ENCODE data around the gene EPC2.
"Not testable (repeated sequence)": the region's sequence is repeated elsewhere in the genome, so short reads cannot be mapped to it uniquely, and the experiment has no call there.

Gene EPC2

GRCh38 chr2:148678302-148679179 lies 34.0 kb downstream of the EPC2 start:
- not testable (repeated sequence) for DNase-seq

- DNase-seq, result no peak
Measured at GRCh38 chr2:148680462-148680861, 35.9 kb downstream of the EPC2 start.

DNA sequence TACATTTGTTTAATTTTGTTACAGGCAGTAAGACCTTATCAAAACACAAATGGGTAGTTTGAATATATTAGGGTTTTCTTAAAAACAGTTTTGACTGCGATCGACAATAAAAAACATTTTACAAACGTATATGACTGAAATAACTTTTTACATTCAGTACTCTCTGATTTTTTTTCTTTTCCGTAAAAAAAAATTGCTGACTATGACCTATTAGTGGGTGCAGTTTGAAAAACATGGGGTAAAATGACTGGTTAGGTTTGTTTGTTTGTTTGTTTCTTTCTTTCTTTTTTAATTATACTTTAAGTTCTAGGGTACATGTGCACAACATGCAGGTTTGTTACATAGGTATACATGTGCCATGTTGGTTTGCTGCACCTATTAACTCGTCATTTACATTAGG lies 36.9 kb downstream of the EPC2 start:
- no peak for DNase-seq

DNA sequence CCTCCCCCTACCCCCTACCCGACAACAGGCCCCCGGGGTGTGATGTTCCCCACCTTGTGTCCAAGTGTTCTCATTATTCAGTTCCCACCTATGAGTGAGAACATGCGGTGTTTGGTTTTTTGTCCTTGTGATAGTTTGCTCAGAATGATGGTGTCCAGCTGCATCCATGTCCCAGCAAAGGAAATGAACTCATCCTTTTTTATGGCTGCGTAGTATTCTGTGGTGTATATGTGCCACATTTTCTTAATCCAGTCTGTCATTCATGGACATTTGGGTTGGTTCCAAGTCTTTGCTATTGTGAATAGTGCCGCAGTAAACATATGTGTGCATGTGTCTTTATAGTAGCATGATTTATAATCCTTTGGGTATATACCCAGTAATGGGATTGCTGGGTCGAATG lies 37.3 kb downstream of the EPC2 start:
- not testable (repeated sequence) for DNase-seq

- DNase-seq, result no peak
Measured at GRCh38 chr2:148684507-148684906, 40.0 kb downstream of the EPC2 start.

DNA sequence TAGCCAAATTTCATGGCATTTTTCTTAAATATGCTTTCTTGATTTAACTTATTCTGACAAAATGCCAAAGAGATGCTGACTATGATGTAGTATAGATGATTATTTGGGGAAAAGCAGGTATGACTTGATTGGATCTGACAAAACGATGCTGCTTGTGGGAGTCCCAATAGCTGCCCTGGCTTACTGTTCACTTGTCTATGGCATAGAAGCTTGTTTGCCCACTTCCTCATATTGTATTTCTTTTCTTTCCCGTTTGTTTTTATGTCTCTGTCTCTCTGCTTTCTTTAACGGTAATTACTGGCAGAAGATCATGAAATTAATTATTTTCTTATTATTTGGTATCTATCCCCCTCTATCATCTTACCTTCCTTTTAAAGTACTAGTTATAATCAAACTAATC lies 43.0 kb downstream of the EPC2 start:
- no peak for DNase-seq

DNA sequence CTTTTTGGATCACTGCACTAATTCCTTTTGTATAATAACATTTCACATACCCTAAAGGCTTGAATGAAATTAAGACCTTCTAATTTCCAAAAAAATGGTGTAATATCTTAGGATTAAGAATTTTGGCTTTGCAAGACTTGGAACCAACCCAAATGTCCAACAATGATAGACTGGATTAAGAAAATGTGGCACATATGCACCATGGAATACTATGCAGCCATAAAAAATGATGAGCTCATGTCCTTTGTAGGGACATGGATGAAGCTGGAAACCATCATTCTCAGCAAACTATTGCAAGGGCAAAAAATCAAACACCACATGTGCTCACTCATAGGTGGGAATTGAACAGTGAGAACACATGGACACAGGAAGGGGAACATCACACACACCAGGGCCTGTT lies 43.5 kb downstream of the EPC2 start:
- DNase-seq, result not testable (repeated sequence)

GRCh38 chr2:148696985-148697384 lies 52.4 kb downstream of the EPC2 start:
- DNase-seq, result no peak

DNA sequence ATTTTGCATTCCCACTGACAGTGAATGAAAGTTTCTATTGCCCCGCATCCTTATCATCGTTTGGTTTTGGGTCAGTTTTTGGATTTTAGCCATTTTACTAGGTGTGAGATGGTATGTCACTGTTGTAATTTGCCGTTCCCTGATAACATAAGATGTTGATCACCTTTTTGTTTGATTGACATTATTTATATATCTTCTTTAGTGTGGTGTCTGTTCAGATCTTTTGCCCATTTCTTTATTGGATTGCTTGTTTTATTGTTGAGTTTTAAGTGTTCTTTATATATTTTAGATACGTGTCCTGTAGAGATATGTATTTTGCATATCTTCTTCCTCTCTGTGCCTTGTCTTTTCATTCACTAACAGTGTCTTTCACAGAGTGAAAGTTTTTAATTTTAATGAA lies 55.3 kb downstream of the EPC2 start:
- no peak for DNase-seq

GRCh38 chr2:148701039-148701438 lies 56.5 kb downstream of the EPC2 start:
- no peak for DNase-seq

GRCh38 chr2:148701877-148702276 lies 57.3 kb downstream of the EPC2 start:
- DNase-seq, result no peak

DNA sequence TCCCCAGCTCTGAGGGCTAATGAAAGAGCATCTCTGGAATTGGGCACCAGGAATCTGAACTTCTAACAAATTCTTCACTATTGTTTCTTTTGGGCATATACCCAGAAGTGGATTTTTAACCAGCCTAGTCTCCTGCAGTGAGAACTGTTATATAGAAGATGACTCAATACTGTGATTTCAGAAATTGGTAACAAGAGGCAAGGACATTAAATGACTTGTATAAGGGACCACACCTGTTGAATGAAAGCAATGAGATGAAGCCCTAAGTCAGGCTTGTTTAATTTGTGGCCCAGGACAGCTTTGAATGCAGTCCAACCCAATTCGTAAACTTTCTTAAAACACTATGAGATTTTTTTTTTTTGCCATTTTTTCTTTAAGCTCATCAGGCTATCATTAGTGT lies 57.9 kb downstream of the EPC2 start:
- DNase-seq, result peak; percentile 10

DNA sequence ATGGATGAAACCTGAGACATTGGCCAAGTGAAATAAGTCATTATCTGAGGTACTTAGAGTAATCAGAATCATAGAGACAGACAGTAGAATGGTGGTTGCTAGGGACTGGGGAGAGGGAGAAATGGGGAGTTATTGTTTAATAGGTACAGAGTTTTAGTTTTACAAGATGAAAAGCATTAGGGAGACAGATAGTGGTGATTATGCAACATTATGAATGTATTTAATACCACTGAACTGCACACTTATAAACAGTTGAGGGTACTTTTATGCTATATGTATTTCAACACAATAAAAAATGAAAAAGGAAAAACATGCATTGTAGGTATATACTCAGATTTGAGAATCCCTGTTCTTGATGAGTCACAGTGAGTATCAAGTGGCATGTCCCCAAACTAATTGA lies 59.7 kb downstream of the EPC2 start:
- DNase-seq, result no peak

DNA sequence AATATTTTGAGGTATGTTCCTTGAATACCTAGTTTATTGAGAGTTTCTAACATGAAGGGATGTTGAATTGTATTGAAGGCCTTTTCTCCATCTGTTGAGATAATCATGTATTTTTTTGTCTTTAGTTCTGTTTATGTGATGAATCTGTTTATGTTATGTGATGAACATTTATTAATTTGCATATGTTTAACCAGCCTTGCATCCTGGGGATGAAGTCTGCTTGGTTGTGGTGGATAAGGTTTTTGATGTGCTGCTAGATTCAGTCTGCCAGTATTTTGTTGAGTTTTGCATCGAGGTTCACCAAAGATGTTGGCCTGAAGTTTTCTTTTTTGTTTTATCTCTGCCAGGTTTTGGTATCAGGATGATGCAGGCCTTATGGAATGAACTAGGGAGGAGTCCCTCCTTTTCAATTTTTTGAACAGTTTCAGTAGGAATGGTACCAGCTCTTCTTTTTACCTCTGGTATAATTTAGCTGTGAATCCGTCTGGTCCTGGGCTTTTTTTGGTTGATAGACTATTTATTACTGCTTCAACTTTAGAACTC lies 71.9 kb downstream of the EPC2 start:
- DNase-seq, result no peak

- DNase-seq, result no peak
Measured at GRCh38 chr2:148718039-148718438, 73.5 kb downstream of the EPC2 start.

GRCh38 chr2:148719195-148719749 lies 74.7 kb downstream of the EPC2 start:
- no peak for DNase-seq

GRCh38 chr2:148719941-148720436 lies 75.4 kb downstream of the EPC2 start:
- no peak for DNase-seq

DNA sequence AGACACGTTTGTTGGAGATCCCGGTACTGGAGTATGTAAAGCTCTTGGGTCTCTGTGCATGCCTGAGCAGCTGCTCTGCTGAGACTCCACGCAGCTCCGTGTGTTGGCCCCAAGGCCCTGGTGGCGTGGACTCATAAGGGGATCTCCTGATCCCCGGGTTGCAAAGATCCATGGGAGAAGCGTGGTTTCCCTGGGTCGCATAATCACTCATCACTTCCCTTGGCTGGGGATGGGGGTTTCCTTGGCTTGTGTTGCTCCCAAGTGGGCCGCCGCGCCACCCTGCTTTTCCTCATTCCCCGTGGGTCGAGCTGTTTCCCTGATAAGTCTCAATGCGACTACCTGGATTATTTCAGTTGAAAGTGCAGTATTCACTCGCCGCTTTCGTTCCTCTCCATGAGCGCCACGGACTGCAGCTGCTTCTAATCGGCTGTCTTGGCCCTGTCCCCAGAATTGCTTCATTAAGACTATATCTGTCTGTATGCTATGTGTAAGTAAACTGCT lies 76.0 kb downstream of the EPC2 start:
- DNase-seq, result peak; percentile 22

DNA sequence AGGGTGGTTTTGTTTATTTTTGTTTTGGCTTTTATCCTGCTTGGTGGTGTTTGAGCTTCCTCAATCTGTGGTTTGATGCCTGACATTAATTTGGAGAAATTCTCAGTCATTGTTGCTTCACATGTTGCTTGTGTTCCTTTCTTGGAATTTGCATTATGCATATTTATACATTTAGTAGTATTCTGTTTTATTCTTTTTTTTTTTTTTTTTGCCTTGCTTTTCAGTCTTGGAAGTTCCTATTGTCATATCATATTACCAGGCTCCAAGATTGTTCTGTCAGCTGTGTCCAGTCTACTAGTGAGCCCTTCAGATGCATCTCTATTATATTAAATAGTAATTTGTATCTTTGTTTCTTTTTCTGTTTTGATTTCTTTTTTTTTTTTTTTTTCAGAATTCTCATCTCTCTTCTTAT lies 77.0 kb downstream of the EPC2 start:
- DNase-seq, result no peak

- DNase-seq, result no peak
Measured at GRCh38 chr2:148721991-148722777, 77.6 kb downstream of the EPC2 start.

DNA sequence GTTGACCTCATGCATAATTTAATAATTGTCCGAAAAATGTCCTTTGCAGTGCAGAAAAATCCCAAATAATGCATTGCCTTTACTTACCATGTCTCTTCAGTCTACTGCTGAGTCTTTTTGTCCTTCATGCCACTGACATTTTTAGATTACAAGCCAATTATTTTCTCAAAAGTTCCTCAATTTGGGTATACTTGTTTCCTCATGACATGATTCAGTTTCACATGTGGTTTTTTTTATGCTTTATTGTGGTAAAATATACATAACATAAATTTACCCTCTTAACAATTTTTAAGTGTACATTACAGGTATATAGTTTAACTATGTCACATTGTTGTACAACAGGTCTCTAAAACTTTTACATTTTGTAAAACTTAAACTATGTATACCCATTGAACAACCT lies 81.0 kb downstream of the EPC2 start:
- DNase-seq, result no peak

GRCh38 chr2:148726228-148726627 lies 81.7 kb downstream of the EPC2 start:
- peak; percentile 13 for DNase-seq

- no peak for DNase-seq
Measured at GRCh38 chr2:148730085-148730484, 85.5 kb downstream of the EPC2 start.

Measured in activated CD4-positive, alpha-beta T cell treated with anti-CD3 and anti-CD28 coated beads, Interleukin-2, Interleukin-6, amounts not matched to agents 100 ng/mL and 50 ng/mL, durations not matched to agents 16 hours and 8 hours (primary cell).